Fibroblast of mammary gland (primary cell): ENCODE measurements around the gene ADM5.
A peak's percentile ranks its signal among the peaks of the same experiment; 100 is the strongest.

Experiments
- DNase-seq: peaks from one replicate; pipeline ENCODE4 v3.0.0-alpha.2; 2010; ENCODE audit warnings: low read depth
- H3K4me3 ChIP-seq: 2 replicates; pipeline ENCODE4 v1.5.1; 2011; ENCODE audit warnings: low read depth, mild to moderate bottlenecking, low read length, moderate library complexity; ENCODE audit not compliant: control insufficient read depth
- CTCF ChIP-seq: conservative IDR thresholded peaks from 2 replicates; pipeline ENCODE4 v1.5.1; 2011; ENCODE audit warnings: low read depth, low read length, inconsistent platforms; ENCODE audit not compliant: control insufficient read depth, insufficient read depth

The ADM5 gene

DNA sequence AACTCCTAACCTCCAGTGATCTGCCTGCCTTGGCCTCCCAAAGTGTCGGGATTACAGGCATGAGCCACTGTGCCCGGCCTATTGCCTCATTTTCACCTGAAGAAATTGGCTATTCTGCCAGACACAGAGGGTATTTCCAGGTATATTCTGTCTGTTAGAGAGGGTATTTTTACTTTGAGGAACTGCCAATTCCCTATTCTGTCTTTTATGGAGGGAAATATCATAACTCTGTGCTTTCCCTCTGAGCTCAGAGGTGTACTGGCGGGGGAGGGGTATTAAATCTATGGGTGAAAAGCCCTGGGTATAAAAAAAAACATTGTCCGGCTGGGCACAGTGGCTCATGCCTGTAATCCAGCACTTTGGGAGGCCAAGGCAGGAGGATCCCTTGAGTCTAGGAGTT is 48.9 kb downstream of the ADM5 start:
- DNase-seq: no peak
- no peak for TF ChIP-seq CTCF
- H3K4me3 ChIP-seq: no peak overlapping the region

- H3K4me3 ChIP-seq: no peak overlapping the region
- no peak for DNase-seq
- TF ChIP-seq CTCF: no peak
These were observed 49.7 kb downstream of the ADM5 start for GRCh38 chr19:49739098-49739497.

- H3K4me3 ChIP-seq: no peak overlapping the region
- DNase-seq: peak; percentile 34
- no peak for TF ChIP-seq CTCF
These were observed 50.5 kb downstream of the ADM5 start for GRCh38 chr19:49739933-49740332.
